ENCODE data around the gene ATP6V1B1.
"Not testable (repeated sequence)": the region's sequence is repeated elsewhere in the genome, so short reads cannot be mapped to it uniquely, and the experiment has no call there.

Gene ATP6V1B1

DNA sequence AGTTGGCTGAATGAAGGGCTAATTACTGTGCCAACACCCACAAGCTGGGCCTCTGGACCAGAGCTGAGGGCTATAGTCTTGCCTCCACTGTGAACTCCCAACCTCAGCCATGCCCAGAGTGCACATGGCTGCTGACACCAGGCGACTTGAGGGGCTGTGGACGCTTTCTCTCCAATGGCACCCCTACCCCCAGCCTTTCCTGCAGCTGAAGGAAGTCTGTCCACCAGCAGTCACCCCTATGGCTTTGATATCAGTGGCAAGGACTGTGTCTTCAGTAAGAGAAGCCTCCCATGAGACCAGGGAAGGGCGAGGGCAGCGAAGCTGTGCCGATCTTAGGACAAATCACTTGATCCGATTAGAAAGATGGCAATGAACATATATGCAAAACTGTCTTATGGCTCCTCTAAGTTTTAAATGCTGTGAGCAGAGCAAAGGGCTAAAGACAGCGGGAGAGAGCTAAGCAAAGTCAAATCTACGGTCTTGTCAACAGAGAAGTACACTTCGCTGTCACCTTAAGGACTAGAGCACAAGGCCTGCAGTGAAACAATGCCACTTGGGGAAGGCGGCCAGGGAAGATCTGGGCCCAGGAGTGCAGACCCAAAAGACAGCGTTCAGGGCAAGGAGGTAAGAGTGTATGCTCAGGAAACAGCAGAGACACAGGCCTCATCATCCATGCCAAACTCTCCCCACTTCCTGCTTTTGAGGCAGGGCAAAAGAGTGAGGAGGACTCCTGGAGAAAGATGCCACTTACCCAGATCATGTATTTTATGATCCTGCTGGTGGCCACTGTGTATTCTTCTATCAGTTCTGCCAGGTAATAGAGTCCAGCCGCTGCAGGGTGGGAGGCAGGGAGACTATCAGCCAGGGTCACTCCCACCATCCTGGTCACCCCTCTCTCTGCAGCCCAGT lies 57.5 kb downstream of the ATP6V1B1 start:
- DNase-seq, result no peak

GRCh38 chr2:70994009-70994698 lies 58.5 kb downstream of the ATP6V1B1 start:
- no peak for DNase-seq

- DNase-seq, result peak; percentile 83
These were observed 59.2 kb downstream of the ATP6V1B1 start, which contains the start of gene TEX261 for GRCh38 chr2:70994699-70995425. Gene TEX261 (minus strand): TSS chr2:70994873. CDS start chr2:70994757, 116 bp downstream.

DNA sequence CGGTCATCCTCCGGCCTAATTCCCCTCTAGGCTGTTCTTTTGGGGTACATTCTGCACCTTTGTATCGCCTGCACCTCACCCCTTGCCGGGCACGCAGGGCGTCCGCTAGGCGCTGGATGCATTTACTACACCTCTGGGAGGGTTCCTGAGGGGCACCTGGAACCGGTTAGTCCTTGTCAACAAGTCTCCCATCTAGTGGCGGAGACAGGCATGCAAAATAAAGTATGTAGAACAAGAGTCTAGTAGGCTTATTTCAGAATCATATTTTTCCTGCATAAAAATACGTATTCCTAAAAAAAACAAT lies 59.7 kb downstream of the ATP6V1B1 start:
- DNase-seq, result peak; percentile 53

GRCh38 chr2:70998885-70999284 lies 63.2 kb downstream of the ATP6V1B1 start:
- DNase-seq, result not testable (repeated sequence)

DNA sequence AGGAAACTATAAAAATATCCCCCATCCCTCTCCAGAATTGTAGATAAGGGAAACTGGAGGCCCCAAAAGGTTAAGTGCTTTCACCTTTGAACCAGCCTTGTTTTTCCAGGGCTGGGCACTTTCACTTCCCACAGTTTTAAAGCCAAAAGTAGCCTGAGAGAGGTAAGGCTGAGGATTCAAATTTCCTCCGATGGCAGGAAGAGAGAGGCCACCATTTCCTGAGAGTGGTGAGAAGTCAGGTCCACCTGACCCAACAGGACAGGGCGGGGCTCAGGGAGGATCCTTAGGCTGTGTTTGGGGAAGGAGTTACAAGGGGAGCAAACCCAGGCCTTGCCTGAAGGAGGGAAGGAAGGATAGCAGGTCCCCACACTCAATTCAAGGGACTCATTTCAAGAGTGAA lies 63.7 kb downstream of the ATP6V1B1 start:
- DNase-seq, result no peak

DNA sequence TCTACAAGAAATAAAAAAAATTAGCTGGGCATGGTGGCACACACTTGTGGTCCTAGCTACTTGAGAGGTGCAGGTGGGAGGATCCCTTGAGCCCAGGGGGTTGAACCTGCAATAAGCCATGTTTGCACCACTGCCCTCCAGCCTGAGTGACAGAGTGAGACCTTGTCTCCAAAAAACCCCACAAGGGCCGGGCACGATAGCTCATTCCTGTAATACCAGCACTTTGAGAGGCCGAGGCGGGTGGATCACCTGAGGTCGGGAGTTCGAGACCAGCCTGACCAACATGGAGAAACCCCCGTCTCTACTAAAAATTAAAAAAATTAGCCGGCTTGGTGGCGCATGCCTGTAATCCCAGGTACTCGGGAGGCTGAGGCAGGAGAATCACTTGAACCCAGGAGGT lies 64.2 kb downstream of the ATP6V1B1 start:
- DNase-seq, result not testable (repeated sequence)

- DNase-seq, result peak; percentile 71
These were observed 65.3 kb downstream of the ATP6V1B1 start for GRCh38 chr2:71000780-71001591.

- DNase-seq, result no peak
These were observed 65.9 kb downstream of the ATP6V1B1 start for GRCh38 chr2:71001592-71001927.

DNA sequence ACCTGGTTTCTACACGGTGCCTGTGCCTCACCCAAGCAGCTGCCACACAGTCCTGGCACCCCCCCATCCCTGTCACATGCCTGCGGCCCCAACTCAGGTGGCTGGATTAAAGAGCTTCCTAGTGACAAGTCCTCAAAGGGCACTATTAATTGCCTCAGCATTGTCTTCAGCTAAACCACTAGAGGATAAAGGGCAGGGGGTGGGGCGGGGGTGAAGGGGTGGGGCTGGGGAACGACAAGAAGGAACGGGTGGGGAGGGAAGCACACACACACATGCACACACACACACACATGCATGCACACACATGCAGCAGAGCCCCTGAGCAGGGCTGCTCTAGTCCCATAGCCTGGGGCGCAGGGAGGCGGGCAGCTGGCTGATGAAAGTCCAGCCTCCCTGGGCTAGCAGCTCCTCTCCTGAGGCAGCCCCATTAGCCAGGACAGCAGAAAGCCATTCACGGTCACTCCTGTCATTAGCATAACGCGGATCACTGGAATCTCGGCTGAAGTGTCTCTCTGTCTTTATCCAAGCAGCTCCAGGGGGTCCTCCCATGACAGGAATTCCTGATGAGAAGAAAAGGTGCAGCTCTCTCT lies 66.4 kb downstream of the ATP6V1B1 start:
- no peak for DNase-seq

GRCh38 chr2:71003396-71003795 lies 67.7 kb downstream of the ATP6V1B1 start:
- no peak for DNase-seq

GRCh38 chr2:71003966-71004755 lies 68.5 kb downstream of the ATP6V1B1 start:
- DNase-seq, result no peak

GRCh38 chr2:71004857-71005256 lies 69.2 kb downstream of the ATP6V1B1 start:
- DNase-seq, result no peak

- DNase-seq, result no peak
These were observed 69.8 kb downstream of the ATP6V1B1 start for GRCh38 chr2:71005271-71006202.

DNA sequence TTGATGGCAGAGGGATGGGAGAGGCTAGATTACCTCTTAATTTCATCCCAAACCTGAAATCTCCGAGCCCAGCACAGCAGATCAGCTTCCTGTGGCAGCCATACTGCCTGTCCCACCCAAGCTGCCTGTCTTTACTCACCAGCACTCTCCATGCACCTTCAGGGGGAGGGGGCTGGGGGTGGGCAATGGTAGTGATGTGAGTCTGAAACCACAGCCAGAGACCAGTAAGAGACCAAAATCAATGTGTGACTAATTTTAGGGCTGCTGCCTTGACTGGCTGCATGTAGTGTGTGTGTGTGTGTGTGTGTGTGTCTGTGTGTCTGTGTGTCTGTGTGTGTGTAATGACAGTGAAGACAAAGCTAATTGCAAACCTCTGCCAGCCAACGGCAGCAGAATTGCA lies 70.6 kb downstream of the ATP6V1B1 start:
- no peak for DNase-seq

DNA sequence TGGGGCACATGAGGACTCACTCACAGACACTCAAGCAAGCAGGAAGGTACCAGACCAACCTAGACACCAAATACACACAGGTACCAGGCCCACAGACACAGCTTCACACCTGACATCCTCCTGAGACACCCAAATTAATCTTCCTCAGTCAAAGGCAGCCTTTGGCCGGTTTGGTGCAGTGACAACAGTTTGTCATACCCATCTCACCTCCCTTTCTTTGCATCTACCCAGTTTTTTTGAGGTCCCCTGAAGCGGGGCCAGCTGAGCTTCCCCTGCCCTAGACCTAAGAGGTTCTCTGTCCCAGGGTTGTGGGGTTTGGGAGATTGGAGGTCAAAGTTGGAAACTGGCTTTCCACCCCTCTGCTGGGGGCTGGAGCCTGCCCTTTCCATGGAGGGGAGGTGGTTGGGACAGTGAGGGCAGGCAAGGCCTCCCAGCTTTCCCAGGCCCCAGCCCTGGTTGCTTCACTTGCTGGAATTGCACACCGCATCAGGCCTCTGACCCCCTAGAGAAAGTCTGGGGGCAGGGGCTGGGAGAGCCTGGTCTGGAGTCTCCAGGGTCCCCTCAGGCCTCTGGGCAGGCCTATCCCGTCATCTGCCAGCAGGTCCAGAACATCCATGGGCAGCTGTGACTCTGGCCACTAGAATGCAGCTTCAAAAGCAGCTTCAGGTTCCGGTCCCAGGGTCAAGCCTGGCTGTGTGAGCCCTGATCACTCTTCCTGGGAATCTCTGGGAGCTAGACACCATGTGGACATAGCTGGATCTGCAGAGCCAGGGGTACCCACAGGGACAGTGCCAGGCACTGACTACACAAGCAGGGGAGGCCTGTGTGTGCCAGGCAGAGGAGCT lies 71.5 kb downstream of the ATP6V1B1 start:
- no peak for DNase-seq

- no peak for DNase-seq
These were observed 72.6 kb downstream of the ATP6V1B1 start for GRCh38 chr2:71008342-71008741.

GRCh38 chr2:71011786-71012185 lies 76.1 kb downstream of the ATP6V1B1 start:
- DNase-seq, result not testable (repeated sequence)
